HepG2 (cell line): ENCODE results near the gene NFE2L2. TPM values are rescaled to one million over a fixed set of nuclear protein-coding genes. Genes with fewer than 3 reads are reported as not detected.

Experiments
- BCL3 ChIP-seq: sonication (generic); formaldehyde crosslinking; IDR thresholded peaks from 2 replicates; pipeline ENCODE4 v1.5.1; 2020; ENCODE audit warnings: mild to moderate bottlenecking, missing genetic modification reagents, moderate library complexity
- CCDC6 ChIP-seq: sonication (generic); formaldehyde crosslinking; IDR thresholded peaks from 2 replicates; pipeline ENCODE4 v1.8.1; 2022; ENCODE audit warnings: mild to moderate bottlenecking, missing genetic modification reagents, moderate library complexity
- HIVEP1 ChIP-seq: sonication (generic); formaldehyde crosslinking; IDR thresholded peaks from 2 replicates; pipeline ENCODE4 v1.4.0; 2020; ENCODE audit warnings: mild to moderate bottlenecking, missing genetic modification reagents
- JARID2 ChIP-seq: sonication (generic); formaldehyde crosslinking; IDR thresholded peaks from 2 replicates; pipeline ENCODE4 v1.8.1; 2023; ENCODE audit warnings: missing genetic modification reagents, inconsistent platforms; ENCODE audit not compliant: insufficient replicate concordance
- KDM3A ChIP-seq: IDR thresholded peaks from 2 replicates; pipeline ENCODE4 v1.6.1; 2018; ENCODE audit warnings: low read depth, missing compliant biosample characterization
- MAFK ChIP-seq, 2 experiments: IDR thresholded peaks in 1 of 2; conservative IDR thresholded peaks in 1 of 2; 2 replicates each; pipeline ENCODE4 v1.6.1; 2011; ENCODE audit warnings: improper control_type of control experiment in 2 of 2, low read length in 2 of 2
- SNAPC5 ChIP-seq: sonication (generic); formaldehyde crosslinking; IDR thresholded peaks from 2 replicates; pipeline ENCODE4 v1.8.1; 2023; ENCODE audit warnings: mild to moderate bottlenecking, missing genetic modification reagents, borderline replicate concordance
- ZBTB49 ChIP-seq: sonication (generic); formaldehyde crosslinking; IDR thresholded peaks from 2 replicates; pipeline ENCODE4 v1.4.0; 2020; ENCODE audit warnings: missing genetic modification reagents, borderline replicate concordance
- ZEB1 ChIP-seq: IDR thresholded peaks from 2 replicates; pipeline ENCODE4 v1.6.1; 2012; ENCODE audit warnings: mild to moderate bottlenecking, low read depth, inconsistent platforms; ENCODE audit not compliant: insufficient replicate concordance
- ZNF3 ChIP-seq: IDR thresholded peaks from 2 replicates; pipeline ENCODE4 v1.7.0; 2017; ENCODE audit warnings: inconsistent platforms
- ZNF512 ChIP-seq: sonication (generic); formaldehyde crosslinking; IDR thresholded peaks from 2 replicates; pipeline ENCODE4 v1.4.0; 2020; ENCODE audit warnings: mild to moderate bottlenecking, missing genetic modification reagents
- ZNF564 ChIP-seq: sonication (generic); formaldehyde crosslinking; IDR thresholded peaks from 2 replicates; pipeline ENCODE4 v1.8.1; 2023; ENCODE audit warnings: mild to moderate bottlenecking, missing genetic modification reagents
- polyA plus RNA-seq, 8 experiments: library from polyadenylated mRNA; depleted of rRNA in 3 of 8; stranded (reverse) in 7 of 8; unstranded in 1 of 8; fragments of >200 nt; fragmentation: Illumina TruSeq in 4 of 8; extraction: Trizol in 4 of 8; gene quantifications; 2 replicates each; pipeline versions ENCODE4 v1.2.1 to v1.2.3, GENCODE V29; 2011 to 2016; ENCODE audit warnings: low read depth in 4 of 8, missing spikeins in 1 of 8, mixed read lengths in 1 of 8; ENCODE audit not compliant: insufficient read depth in 1 of 8
- total RNA-seq, 5 experiments: library from RNA; depleted of rRNA; stranded (reverse); fragments of >200 nt; fragmentation: Illumina TruSeq; extraction: Trizol; gene quantifications; 2 replicates each; pipeline ENCODE4 v1.2.3, GENCODE V29; 2016; ENCODE audit warnings: low read depth in 1 of 5
- TF ChIP-seq, protein P1 (sequence below): sonication (generic); formaldehyde crosslinking; conservative IDR thresholded peaks from 2 replicates; pipeline ENCODE4 v1.5.0; 2020; ENCODE audit warnings: missing genetic modification reagents
- TF ChIP-seq, protein P2 (sequence below): IDR thresholded peaks from 2 replicates; pipeline ENCODE4 v1.6.1; 2016; ENCODE audit warnings: low read depth
- TF ChIP-seq, protein P3 (sequence below): sonication (generic); formaldehyde crosslinking; IDR thresholded peaks from 2 replicates; pipeline ENCODE4 v1.8.1; 2023; ENCODE audit warnings: mild to moderate bottlenecking, missing genetic modification reagents
- TF ChIP-seq, protein P4 (sequence below): sonication (generic); formaldehyde crosslinking; IDR thresholded peaks from 2 replicates; pipeline ENCODE4 v1.4.0; 2020; ENCODE audit warnings: missing genetic modification reagents

Gene NFE2L2
- total and polyA plus RNA-seq, 2 of the 13 experiments (the other 11 are each of a cell fraction or from before 2014, with no cell fraction given) = 84.6 to 215 TPM

DNA sequence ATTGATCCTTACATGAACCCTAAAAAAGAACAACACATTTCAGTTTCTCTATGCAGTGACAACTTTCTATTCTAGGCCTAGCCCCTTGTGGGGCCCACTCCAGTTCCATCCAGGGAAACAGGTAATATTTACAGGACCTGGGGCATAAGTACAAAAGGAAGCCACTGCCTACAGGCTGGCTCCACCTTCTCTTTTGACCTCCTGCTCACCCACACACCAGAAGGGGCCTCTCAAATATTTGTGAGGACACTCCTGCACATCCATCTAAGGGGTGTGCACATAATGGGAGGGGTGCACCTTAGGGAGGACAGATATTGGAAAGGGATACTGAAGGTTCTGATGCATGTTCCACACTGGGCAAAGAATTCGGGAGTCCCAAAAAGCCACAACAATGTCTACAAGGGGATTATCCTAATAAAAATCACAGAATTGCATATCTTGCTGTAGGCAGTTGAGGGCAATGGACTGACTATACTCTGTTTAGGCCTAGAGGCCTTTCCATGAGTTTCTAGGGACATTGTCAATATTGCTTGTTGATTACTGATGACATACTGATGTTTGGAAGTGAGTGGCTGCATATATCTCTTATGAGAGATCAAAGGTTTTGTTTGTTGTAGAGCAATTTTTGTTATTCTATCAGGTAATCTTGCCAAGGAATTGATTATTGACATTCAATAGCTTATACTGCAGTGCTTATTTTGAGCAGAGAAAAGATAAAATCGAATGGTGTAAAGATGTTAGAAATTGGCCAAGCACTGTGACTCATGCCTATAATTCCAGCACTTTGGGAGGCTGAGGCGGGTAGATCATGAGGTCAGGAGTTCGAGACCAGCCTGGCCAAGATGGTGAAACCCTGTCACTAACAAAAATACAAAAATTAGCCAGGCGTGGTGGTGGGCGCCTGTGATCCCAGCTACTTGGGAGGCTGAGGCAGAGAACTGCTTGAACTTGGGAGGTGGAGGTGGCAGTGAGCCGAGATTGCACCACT lies 75.8 kb downstream of the NFE2L2 start (continued):
- TF ChIP-seq JARID2 (CRISPR knock-in tag) (no peak), ZNF512 (no peak), MAFK (conservative IDR thresholded peaks at IDR 0.05 in 1 of 2, IDR thresholded peaks at IDR 0.05 in 1 of 2; ENCODE audit: low read length in 2 of 2) (no peak; a peak in 1 of 4 replicates), ZNF3 (CRISPR knock-in tag) (peak; percentile 93), BCL3 (CRISPR knock-in tag) (no peak), ZNF564 (CRISPR knock-in tag) (no peak), ZBTB49 (CRISPR knock-in tag) (no peak), SNAPC5 (CRISPR knock-in tag) (no peak), CCDC6 (CRISPR knock-in tag) (peak; percentile 44; the same call in 1 of the 2 replicates), HIVEP1 (CRISPR knock-in tag) (no peak; the same call in 1 of the 2 replicates), ZEB1 (peak; percentile 94), KDM3A (CRISPR knock-in tag) (peak; percentile 59; the same call in 1 of the 2 replicates)
- TF ChIP-seq, protein P1, sequence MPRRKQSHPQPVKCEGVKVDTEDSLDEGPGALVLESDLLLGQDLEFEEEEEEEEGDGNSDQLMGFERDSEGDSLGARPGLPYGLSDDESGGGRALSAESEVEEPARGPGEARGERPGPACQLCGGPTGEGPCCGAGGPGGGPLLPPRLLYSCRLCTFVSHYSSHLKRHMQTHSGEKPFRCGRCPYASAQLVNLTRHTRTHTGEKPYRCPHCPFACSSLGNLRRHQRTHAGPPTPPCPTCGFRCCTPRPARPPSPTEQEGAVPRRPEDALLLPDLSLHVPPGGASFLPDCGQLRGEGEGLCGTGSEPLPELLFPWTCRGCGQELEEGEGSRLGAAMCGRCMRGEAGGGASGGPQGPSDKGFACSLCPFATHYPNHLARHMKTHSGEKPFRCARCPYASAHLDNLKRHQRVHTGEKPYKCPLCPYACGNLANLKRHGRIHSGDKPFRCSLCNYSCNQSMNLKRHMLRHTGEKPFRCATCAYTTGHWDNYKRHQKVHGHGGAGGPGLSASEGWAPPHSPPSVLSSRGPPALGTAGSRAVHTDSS (CRISPR knock-in tag) = no peak
- TF ChIP-seq, protein P2, sequence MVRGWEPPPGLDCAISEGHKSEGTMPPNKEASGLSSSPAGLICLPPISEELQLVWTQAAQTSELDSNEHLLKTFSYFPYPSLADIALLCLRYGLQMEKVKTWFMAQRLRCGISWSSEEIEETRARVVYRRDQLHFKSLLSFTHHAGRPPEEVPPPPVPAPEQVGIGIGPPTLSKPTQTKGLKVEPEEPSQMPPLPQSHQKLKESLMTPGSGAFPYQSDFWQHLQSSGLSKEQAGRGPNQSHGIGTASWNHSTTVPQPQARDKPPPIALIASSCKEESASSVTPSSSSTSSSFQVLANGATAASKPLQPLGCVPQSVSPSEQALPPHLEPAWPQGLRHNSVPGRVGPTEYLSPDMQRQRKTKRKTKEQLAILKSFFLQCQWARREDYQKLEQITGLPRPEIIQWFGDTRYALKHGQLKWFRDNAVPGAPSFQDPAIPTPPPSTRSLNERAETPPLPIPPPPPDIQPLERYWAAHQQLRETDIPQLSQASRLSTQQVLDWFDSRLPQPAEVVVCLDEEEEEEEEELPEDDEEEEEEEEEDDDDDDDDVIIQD (CRISPR knock-in tag) = peak; percentile 75
- TF ChIP-seq, protein P3, sequence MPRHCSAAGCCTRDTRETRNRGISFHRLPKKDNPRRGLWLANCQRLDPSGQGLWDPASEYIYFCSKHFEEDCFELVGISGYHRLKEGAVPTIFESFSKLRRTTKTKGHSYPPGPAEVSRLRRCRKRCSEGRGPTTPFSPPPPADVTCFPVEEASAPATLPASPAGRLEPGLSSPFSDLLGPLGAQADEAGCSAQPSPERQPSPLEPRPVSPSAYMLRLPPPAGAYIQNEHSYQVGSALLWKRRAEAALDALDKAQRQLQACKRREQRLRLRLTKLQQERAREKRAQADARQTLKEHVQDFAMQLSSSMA = 0 out of 2 replicates have a peak, but pooled peaks have one; percentile 53
- TF ChIP-seq, protein P4, sequence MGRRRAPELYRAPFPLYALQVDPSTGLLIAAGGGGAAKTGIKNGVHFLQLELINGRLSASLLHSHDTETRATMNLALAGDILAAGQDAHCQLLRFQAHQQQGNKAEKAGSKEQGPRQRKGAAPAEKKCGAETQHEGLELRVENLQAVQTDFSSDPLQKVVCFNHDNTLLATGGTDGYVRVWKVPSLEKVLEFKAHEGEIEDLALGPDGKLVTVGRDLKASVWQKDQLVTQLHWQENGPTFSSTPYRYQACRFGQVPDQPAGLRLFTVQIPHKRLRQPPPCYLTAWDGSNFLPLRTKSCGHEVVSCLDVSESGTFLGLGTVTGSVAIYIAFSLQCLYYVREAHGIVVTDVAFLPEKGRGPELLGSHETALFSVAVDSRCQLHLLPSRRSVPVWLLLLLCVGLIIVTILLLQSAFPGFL (CRISPR knock-in tag) = no peak
